Cardiac muscle cell (in vitro differentiated cells and primary cell): ENCODE results near the gene ANO9. TPM values are rescaled to one million over a fixed set of nuclear protein-coding genes. Genes with fewer than 3 reads are reported as not detected.
"Not testable (repeated sequence)": the region's sequence is repeated elsewhere in the genome, so short reads cannot be mapped to it uniquely, and the experiment has no call there.

ENCODE experiments used
- DNase-seq, 2 donors: peaks; one replicate each; pipeline versions ENCODE4 v3.0.0 to v3.0.0-alpha.2; 2010 to 2017; ENCODE audit warnings: low read depth in 1 of 2, low spot score in 1 of 2
- H3K27ac ChIP-seq: fragments of 200-600 bp; sonication (generic); 2 replicates; pipeline ENCODE4 v1.5.1; 2016
- H3K27me3 ChIP-seq: fragments of 200-600 bp; sonication (generic); 2 replicates; pipeline ENCODE4 v1.6.0; 2016; ENCODE audit warnings: control low read depth
- H3K36me3 ChIP-seq: fragments of 200-600 bp; sonication (generic); 2 replicates; pipeline ENCODE4 v1.5.1; 2016; ENCODE audit warnings: control low read depth
- H3K4me1 ChIP-seq: fragments of 200-600 bp; sonication (generic); 2 replicates; pipeline ENCODE4 v1.8.1; 2017; ENCODE audit warnings: low read depth, mild to moderate bottlenecking, mixed run types
- H3K4me3 ChIP-seq: fragments of 200-600 bp; sonication (generic); 2 replicates; pipeline ENCODE4 v1.5.1; 2016; ENCODE audit warnings: mild to moderate bottlenecking
- H3K9me3 ChIP-seq: fragments of 200-600 bp; sonication (generic); 2 replicates; pipeline ENCODE4 v1.5.1; 2017; ENCODE audit warnings: low read depth, mild to moderate bottlenecking, control low read depth
- polyA plus RNA-seq: library from polyadenylated mRNA; unstranded; fragments of >200 nt; fragmentation: Nextera tagmentation; extraction: Ambion mirVana; gene quantifications from 2 replicates; pipeline ENCODE4 v1.2.1, GENCODE V29; 2016
- total RNA-seq: library from RNA; depleted of rRNA; stranded (reverse); fragments of >200 nt; gene quantifications from 2 replicates; pipeline ENCODE4 v1.2.3, GENCODE V29; 2016
- TF ChIP-seq, protein P1 (sequence below): IDR thresholded peaks from 2 replicates; pipeline ENCODE4 v1.5.1; 2012; ENCODE audit warnings: low read depth, mild to moderate bottlenecking, low read length

Gene ANO9
- total and polyA plus RNA-seq, 2 experiments from 2014 or later: 0.23 to 0.51 TPM

GRCh38 chr11:414318-414857 lies 27.4 kb downstream of the ANO9 start:
- no peak overlapping the region for H3K4me3 ChIP-seq
- no peak for DNase-seq
- H3K27ac ChIP-seq: no peak overlapping the region
- H3K9me3 ChIP-seq: no peaks in the 10 kb centered on the region
- TF ChIP-seq, protein P1, sequence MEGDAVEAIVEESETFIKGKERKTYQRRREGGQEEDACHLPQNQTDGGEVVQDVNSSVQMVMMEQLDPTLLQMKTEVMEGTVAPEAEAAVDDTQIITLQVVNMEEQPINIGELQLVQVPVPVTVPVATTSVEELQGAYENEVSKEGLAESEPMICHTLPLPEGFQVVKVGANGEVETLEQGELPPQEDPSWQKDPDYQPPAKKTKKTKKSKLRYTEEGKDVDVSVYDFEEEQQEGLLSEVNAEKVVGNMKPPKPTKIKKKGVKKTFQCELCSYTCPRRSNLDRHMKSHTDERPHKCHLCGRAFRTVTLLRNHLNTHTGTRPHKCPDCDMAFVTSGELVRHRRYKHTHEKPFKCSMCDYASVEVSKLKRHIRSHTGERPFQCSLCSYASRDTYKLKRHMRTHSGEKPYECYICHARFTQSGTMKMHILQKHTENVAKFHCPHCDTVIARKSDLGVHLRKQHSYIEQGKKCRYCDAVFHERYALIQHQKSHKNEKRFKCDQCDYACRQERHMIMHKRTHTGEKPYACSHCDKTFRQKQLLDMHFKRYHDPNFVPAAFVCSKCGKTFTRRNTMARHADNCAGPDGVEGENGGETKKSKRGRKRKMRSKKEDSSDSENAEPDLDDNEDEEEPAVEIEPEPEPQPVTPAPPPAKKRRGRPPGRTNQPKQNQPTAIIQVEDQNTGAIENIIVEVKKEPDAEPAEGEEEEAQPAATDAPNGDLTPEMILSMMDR: no peak
- H3K4me1 ChIP-seq: peaks cover 3% of the 10 kb centered on the region
- peaks cover 55% of the 10 kb centered on the region for H3K27me3 ChIP-seq
- H3K36me3 ChIP-seq: no peaks in the 10 kb centered on the region

- H3K4me1 ChIP-seq: peaks cover 3% of the 10 kb centered on the region
- no peak overlapping the region for H3K27ac ChIP-seq
- peaks cover 45% of the 10 kb centered on the region for H3K27me3 ChIP-seq
- no peak overlapping the region for H3K4me3 ChIP-seq
- TF ChIP-seq, protein P1: no peak
- no peaks in the 10 kb centered on the region for H3K9me3 ChIP-seq
- H3K36me3 ChIP-seq: no peaks in the 10 kb centered on the region
- no peak for DNase-seq
Observed at GRCh38 chr11:413120-414081, 28.4 kb downstream of the ANO9 start.

GRCh38 chr11:412641-413119 lies 29.1 kb downstream of the ANO9 start:
- no peak for DNase-seq
- H3K27me3 ChIP-seq: peaks cover 38% of the 10 kb centered on the region
- H3K9me3 ChIP-seq: no peaks in the 10 kb centered on the region
- TF ChIP-seq, protein P1: no peak
- H3K27ac ChIP-seq: no peak overlapping the region
- H3K4me3 ChIP-seq: no peak overlapping the region
- H3K4me1 ChIP-seq: peaks cover 3% of the 10 kb centered on the region
- no peaks in the 10 kb centered on the region for H3K36me3 ChIP-seq

GRCh38 chr11:411520-411919 lies 30.3 kb downstream of the ANO9 start:
- not testable (repeated sequence) for H3K4me1 ChIP-seq, H3K36me3 ChIP-seq, DNase-seq, H3K4me3 ChIP-seq, H3K9me3 ChIP-seq, H3K27ac ChIP-seq
- peaks cover 26% of the 10 kb centered on the region for H3K27me3 ChIP-seq

DNA sequence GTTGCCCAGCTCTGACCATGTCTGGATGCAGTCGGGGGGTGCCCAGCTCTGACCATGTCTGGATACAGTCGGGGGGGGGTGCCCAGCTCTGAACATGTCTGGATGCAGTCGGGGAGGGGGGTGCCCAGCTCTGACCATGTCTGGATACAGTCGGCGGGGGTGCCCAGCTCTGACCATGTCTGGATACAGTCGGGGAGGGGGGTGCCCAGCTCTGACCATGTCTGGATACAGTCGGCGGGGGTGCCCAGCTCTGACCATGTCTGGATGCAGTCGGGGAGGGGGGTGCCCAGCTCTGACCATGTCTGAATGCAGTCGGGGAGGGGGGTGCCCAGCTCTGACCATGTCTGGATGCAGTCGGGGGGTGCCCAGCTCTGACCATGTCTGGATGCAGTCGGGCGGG lies 31.1 kb downstream of the ANO9 start:
- H3K27ac ChIP-seq, H3K36me3 ChIP-seq, H3K4me3 ChIP-seq, H3K4me1 ChIP-seq, H3K9me3 ChIP-seq, DNase-seq: not testable (repeated sequence)
- H3K27me3 ChIP-seq: peaks cover 18% of the 10 kb centered on the region

- Histone ChIP-seq H3K27me3 (peaks cover 11% of the 10 kb centered on the region), H3K36me3 (no peaks in the 10 kb centered on the region), H3K4me3 (no peak overlapping the region), H3K9me3 (no peaks in the 10 kb centered on the region), H3K4me1 (no peaks in the 10 kb centered on the region), H3K27ac (no peak overlapping the region)
- no peak for DNase-seq
- TF ChIP-seq, protein P1: no peak
Observed at GRCh38 chr11:409600-410483, 32.0 kb downstream of the ANO9 start.
